Dermis microvascular lymphatic vessel endothelial cell (primary cell): ENCODE results near the gene GEMIN7. TPM values are rescaled to one million over a fixed set of nuclear protein-coding genes. Genes with fewer than 3 reads are reported as not detected.

Source experiments
- DNase-seq, 2 donors: peaks; one replicate each; pipeline versions ENCODE4 v3.0.0 to v3.0.0-alpha.2; 2010; ENCODE audit warnings: low read depth in 2 of 2
- total RNA-seq: library from RNA; depleted of rRNA; stranded (reverse); fragments of >200 nt; gene quantifications from 2 replicates; pipeline ENCODE4 v1.2.1, GENCODE V29; 2014

The GEMIN7 gene
- total RNA-seq, result 17.7 and 22.0 TPM in 2 replicates

- peak in 1 of 2 donors; percentile 81 for DNase-seq
Measured at GRCh38 chr19:45079063-45079910, at the start of gene GEMIN7. GEMIN7 (plus strand) TSS chr19:45079260; CDS start chr19:45090115, 10,855 bp downstream.

GRCh38 chr19:45030825-45031224, 48.2 kb upstream of the GEMIN7 start:
- DNase-seq, result no peak

GRCh38 chr19:45032421-45032820, 46.6 kb upstream of the GEMIN7 start:
- no peak for DNase-seq

GRCh38 chr19:45035755-45036154, 43.3 kb upstream of the GEMIN7 start:
- no peak for DNase-seq

- DNase-seq, result no peak
Measured at GRCh38 chr19:45037393-45038169, 41.5 kb upstream of the GEMIN7 start.

- peak; percentile 74 to 90 for DNase-seq
Measured at GRCh38 chr19:45038931-45039893, 39.8 kb upstream of the GEMIN7 start, which contains the start of gene CLASRP. CLASRP (plus strand) TSS chr19:45039045; CDS start chr19:45040213, 1,168 bp downstream.

- no peak for DNase-seq
Measured at GRCh38 chr19:45040059-45040771, 38.8 kb upstream of the GEMIN7 start.

- DNase-seq, result no peak
Measured at GRCh38 chr19:45041125-45041524, 37.9 kb upstream of the GEMIN7 start.

GRCh38 chr19:45045671-45046353, 33.2 kb upstream of the GEMIN7 start:
- no peak for DNase-seq

GRCh38 chr19:45046355-45046754, 32.7 kb upstream of the GEMIN7 start:
- DNase-seq, result no peak

- DNase-seq, result no peak
Measured at GRCh38 chr19:45047188-45047797, 31.8 kb upstream of the GEMIN7 start.

- no peak for DNase-seq
Measured at GRCh38 chr19:45049073-45049736, 29.9 kb upstream of the GEMIN7 start.

GRCh38 chr19:45050036-45050435, 29.0 kb upstream of the GEMIN7 start:
- DNase-seq, result no peak

GRCh38 chr19:45051929-45052579, 27.0 kb upstream of the GEMIN7 start:
- DNase-seq, result no peak

GRCh38 chr19:45056831-45057230, 22.2 kb upstream of the GEMIN7 start:
- no peak for DNase-seq

GRCh38 chr19:45057444-45057843, 21.6 kb upstream of the GEMIN7 start:
- DNase-seq, result no peak

- DNase-seq, result no peak
Measured at GRCh38 chr19:45058622-45059159, 20.4 kb upstream of the GEMIN7 start.

- DNase-seq, result peak; percentile 67 to 83
Measured at GRCh38 chr19:45059258-45059965, 19.6 kb upstream of the GEMIN7 start.
